Fibroblast of mammary gland (primary cell): ENCODE data around the gene NGLY1.

Source experiments
- DNase-seq: peaks from one replicate; pipeline ENCODE4 v3.0.0-alpha.2; 2010; ENCODE audit warnings: low read depth
- H3K4me3 ChIP-seq: 2 replicates; pipeline ENCODE4 v1.5.1; 2011; ENCODE audit warnings: low read depth, mild to moderate bottlenecking, low read length, moderate library complexity; ENCODE audit not compliant: control insufficient read depth
- TF ChIP-seq, protein P1 (sequence below): conservative IDR thresholded peaks from 2 replicates; pipeline ENCODE4 v1.5.1; 2011; ENCODE audit warnings: low read depth, low read length, inconsistent platforms; ENCODE audit not compliant: control insufficient read depth, insufficient read depth

NGLY1 gene

GRCh38 chr3:25728101-25728500 is 55.1 kb downstream of the NGLY1 start:
- TF ChIP-seq, protein P1, sequence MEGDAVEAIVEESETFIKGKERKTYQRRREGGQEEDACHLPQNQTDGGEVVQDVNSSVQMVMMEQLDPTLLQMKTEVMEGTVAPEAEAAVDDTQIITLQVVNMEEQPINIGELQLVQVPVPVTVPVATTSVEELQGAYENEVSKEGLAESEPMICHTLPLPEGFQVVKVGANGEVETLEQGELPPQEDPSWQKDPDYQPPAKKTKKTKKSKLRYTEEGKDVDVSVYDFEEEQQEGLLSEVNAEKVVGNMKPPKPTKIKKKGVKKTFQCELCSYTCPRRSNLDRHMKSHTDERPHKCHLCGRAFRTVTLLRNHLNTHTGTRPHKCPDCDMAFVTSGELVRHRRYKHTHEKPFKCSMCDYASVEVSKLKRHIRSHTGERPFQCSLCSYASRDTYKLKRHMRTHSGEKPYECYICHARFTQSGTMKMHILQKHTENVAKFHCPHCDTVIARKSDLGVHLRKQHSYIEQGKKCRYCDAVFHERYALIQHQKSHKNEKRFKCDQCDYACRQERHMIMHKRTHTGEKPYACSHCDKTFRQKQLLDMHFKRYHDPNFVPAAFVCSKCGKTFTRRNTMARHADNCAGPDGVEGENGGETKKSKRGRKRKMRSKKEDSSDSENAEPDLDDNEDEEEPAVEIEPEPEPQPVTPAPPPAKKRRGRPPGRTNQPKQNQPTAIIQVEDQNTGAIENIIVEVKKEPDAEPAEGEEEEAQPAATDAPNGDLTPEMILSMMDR, result no peak
- DNase-seq, result no peak
- H3K4me3 ChIP-seq, result no peak overlapping the region

- H3K4me3 ChIP-seq, result no peak overlapping the region
- TF ChIP-seq, protein P1, result no peak
- DNase-seq, result no peak
Observed at GRCh38 chr3:25727316-25727715, 55.9 kb downstream of the NGLY1 start.

- TF ChIP-seq, protein P1, result no peak
- no peak for DNase-seq
- no peak overlapping the region for H3K4me3 ChIP-seq
Observed at GRCh38 chr3:25725810-25726209, 57.4 kb downstream of the NGLY1 start.

GRCh38 chr3:25724948-25725645 is 58.1 kb downstream of the NGLY1 start:
- DNase-seq, result no peak
- no peak overlapping the region for H3K4me3 ChIP-seq

DNA sequence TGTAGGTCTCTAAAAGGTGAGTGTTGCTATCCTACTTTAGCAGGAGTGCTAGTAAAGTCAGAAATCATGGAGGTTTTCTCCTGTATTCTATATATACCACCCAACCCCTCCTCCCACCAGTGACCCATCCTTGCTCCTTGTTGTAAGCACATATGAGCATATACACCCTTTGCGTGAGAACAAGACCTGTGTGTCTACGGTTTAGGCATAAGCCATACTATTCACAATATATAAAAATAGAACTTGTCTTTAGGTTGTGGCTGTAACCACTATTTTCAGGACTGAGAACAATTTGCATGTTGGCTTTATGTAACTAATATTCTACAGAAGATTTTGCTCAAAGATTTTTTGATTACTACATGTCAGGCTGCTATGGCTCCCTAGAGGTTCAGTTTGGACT is 59.4 kb downstream of the NGLY1 start:
- no peak for DNase-seq
- TF ChIP-seq, protein P1, result no peak
- H3K4me3 ChIP-seq, result no peak overlapping the region

More at GRCh38 chr3:25724948-25725645, 58.1 kb downstream of the NGLY1 start:
- TF ChIP-seq, protein P1, result no peak

DNA sequence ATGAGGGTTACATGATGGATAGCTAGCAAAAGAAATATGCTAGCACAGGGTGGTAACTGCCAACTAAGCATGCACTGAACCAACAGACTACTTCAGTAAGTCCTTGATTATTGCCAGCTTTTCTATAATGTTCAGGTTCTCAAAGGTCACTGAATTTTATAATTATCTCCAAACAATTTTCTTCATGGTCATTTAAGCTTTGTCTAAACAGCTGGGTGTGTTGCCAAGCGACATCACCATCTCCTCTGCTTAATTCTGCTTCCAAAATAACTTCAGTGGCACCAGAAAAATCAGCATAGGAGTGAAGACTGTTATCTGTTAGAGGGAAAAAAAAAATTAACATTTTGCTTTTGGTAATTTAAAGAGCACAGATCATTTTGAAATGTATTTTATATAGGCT is 63.9 kb downstream of the NGLY1 start:
- H3K4me3 ChIP-seq, result no peak overlapping the region
- TF ChIP-seq, protein P1, result no peak
- no peak for DNase-seq
